GM12872 (cell line): Measurements from ENCODE around the gene DOK3.

Source experiments
- CTCF ChIP-seq: IDR thresholded peaks from 3 replicates; pipeline ENCODE4 v1.5.1; 2011; ENCODE audit warnings: low read depth, mild to moderate bottlenecking, low read length, moderate library complexity; ENCODE audit not compliant: insufficient read depth

Gene DOK3

GRCh38 chr5:177477701-177478477 is 31.7 kb downstream of the DOK3 start:
- TF ChIP-seq CTCF, result no peak

- TF ChIP-seq CTCF, result no peak
Measured at GRCh38 chr5:177476531-177477233, 32.9 kb downstream of the DOK3 start.

GRCh38 chr5:177475563-177476427 is 33.8 kb downstream of the DOK3 start:
- TF ChIP-seq CTCF, result no peak

GRCh38 chr5:177474846-177475562 is 34.6 kb downstream of the DOK3 start:
- no peak for TF ChIP-seq CTCF

- TF ChIP-seq CTCF, result no peak
Measured at GRCh38 chr5:177474002-177474476, 35.6 kb downstream of the DOK3 start.

GRCh38 chr5:177473443-177474001 is 36.1 kb downstream of the DOK3 start, which contains the start of gene DBN1:
Gene DBN1 (minus strand): TSS chr5:177473634. CDS start chr5:177473521, 113 bp downstream.
- TF ChIP-seq CTCF, result no peak
